GM21717 (cell line): Measurements from ENCODE around the gene IFT20.
"Not testable (repeated sequence)": the region's sequence is repeated elsewhere in the genome, so short reads cannot be mapped to it uniquely, and the experiment has no call there.

Experiments
- ATAC-seq: cut with Tn5 transposase; IDR thresholded peaks from one replicate; pipeline ENCODE4 v1.9.1; 2021; ENCODE audit warnings: mild to moderate bottlenecking, moderate library complexity; ENCODE audit not compliant: unreplicated experiment

IFT20 gene

DNA sequence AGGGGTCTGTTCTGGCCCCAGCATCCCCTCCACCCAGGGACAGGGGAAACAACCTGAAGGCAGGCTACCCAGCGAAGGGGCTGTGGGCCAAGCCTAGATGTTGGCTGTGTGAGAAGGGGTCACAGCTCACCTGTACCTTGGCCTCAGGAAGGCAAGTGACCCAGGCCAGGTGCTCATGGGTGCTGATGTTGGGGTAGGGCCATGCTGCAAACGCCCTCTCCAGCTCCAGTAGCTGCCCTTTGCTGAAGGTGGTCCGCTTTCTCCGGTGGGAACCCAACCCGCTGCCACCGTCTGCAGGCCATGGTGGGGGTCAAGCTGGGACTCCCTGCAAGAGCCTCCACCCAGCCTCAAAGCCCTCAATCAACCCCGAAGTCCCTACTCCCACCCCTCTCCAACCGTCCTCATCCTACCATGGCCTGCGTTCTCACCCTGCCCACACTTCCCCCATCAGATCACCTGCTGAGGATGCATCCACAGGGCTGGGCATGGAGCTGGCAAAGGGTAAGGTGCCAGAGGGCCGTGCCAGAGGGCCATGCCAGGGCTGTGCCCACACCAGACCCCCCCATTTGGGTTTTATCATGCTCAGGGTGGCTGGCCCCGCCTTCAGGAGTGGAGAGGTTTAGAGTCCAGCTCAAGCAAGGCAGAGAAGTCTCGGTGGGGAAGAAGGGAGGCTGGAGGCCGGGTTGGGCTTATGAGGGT is 29.5 kb upstream of the IFT20 start, which contains the start of gene SEBOX:
TSS of gene SEBOX (minus strand) at position 535 of the 699 bp plus-strand sequence. CDS start at position 487, 48 bp downstream.
- no peak for ATAC-seq

- no peak for ATAC-seq
Measured at GRCh38 chr17:28363776-28364650, 28.7 kb upstream of the IFT20 start.

DNA sequence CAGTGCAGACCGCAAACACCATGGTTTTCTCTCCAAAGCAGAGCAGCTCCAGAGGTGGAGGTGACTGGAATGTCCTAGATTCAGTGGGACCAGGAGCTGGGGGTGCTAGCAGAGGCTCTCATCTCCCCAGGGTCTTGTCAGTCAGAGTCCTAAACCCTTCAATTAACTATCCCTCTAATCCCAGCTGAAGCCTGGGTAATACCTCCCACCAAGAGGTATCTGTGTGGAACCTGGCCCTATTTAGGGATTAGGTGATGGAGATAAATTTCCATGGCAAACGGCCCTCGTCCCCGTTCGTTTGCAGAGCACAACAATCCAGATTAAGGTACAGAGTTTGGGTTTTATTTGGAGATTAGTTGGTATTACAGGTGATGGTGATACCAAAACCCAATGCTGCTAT is 27.9 kb upstream of the IFT20 start:
- ATAC-seq: no peak

DNA sequence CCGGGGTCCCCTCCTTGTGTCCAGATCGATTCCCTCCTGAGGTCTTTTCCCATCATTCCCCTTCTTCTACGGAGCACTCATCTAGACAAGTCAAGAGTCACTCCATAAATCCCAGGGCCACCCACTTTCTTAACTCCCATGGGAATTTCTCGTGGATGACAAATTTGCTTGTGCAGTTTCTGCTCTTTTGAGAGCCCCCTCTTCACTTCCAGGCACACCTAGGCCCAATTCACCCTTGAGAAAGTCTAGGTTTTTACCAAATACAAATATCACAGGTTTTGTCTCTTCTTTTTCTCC is 22.6 kb upstream of the IFT20 start:
- ATAC-seq: no peak

- ATAC-seq: peak; percentile 86
Measured at GRCh38 chr17:28357061-28357900, 22.0 kb upstream of the IFT20 start, which contains the start of gene POLDIP2. Gene POLDIP2, minus strand, starts transcription at chr17:28357527. Its CDS starts 79 bp downstream, at chr17:28357448.

DNA sequence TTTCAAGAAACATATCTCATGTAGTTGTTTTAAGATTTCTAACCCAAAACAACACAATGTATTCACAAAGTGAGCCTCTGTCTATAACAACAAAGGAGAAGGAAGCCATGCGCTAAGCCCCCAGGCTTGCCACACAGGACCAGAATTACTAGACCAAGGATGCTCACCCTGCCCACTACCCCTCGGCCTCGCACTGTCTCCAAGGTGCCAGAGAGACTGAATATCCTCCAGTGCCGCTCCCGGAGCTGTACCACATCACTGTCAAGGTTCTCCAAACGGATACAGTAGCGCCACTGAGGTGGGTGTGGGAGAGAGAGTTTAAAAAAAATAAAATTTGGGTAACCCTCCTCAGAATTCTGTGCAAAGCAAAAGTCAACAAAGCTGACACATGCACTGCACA is 15.0 kb upstream of the IFT20 start:
- ATAC-seq: no peak

DNA sequence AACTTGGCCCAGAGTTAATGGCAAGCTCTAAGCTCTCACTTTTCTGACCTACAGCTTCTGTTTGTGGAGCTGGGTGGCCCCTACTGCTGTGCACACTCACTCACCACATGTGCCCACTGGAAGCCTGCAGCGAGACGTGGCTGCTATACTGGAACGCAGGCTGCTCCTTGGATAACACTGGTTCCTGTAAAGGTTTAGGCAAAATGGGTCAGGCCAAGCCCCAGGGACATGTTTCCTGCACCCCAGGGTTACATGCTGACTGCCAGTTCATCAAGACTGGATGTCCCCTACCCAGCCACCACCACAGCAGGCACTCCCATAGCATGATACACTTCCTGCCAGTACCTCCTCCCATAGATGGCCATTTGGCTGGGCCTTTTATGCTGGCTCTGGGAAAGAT is 13.7 kb upstream of the IFT20 start:
- ATAC-seq: no peak

- no peak for ATAC-seq
Measured at GRCh38 chr17:28347261-28347891, 12.1 kb upstream of the IFT20 start.

GRCh38 chr17:28346746-28347246 is 11.5 kb upstream of the IFT20 start:
- ATAC-seq: no peak

GRCh38 chr17:28346199-28346580 is 10.9 kb upstream of the IFT20 start:
- ATAC-seq: no peak

DNA sequence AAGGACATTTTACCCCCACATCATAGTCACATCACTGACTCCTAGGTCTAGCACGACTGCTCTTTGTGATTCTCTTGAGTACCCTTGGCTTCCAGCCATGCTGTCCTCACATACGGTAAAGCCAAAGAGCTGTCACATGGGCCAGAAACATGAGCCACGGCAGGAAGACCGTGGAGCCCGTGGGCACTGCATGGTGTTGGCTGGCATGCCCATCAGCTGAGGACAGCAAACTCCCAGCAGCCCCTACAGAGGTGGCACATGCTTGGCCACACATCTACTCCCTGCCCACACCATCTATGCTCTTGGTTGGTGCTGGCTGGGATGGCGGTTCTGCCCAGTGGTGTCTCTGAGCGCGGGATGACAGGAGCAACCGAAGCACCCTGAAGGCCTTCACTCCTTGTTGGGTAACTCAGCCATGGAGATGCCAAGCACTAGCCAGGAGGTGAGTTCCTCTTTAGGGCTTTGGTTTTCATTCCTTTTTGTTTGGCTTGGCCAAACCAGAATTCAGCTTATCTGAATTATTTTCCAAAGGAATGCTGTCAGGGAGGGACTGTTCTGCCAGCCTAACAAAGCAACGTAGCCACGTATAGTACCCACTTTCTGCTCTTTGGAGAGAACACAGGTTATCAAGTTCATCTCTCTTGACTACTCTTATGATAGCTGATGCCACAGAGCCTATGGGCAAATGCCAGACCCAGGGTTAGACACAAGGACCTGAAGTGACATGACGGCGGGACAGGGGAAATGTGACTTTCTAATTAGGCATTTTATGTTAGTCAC is 10.3 kb upstream of the IFT20 start:
- no peak for ATAC-seq

DNA sequence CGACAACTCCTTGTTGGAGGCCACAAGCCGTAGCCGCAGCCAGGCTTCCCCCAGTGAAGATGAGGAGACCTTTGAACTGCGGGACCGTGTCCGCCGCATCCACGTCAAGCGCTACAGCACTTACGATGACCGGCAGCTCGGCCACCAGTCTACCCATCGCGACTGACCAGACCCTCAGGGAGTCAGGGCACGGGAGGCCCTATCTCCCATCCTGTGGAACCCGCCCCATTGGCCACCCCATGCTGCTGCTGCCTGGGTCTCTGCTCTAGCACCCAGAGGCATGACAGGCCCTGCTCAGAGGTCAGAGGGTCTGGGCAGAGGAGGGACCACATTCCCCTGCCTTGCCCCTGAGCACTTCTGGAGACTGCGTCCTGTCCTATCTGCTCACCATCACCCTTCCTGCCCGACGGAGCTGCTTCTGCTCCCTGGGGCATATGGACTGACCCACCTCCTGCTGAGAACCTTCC is 9.2 kb upstream of the IFT20 start:
- ATAC-seq: no peak

DNA sequence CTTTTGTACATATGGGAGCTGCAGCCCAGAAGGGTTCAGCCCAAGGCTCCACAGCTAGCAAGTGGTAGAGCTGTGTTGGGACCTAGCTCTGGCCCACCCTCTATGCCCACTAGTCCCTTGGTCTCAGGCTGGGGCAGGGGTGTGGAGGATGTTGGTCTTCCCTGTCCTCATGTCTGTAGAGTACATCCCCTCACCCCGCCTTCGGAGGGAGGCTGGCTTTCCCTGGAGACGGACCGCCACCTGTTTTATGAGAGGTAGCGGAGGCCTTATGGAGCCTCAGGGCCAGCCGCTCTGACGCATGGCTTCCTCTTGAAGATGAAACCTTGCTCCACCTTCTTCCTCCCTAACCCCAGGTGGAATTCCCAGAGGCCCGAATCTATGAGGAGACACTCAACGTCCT is 8.7 kb upstream of the IFT20 start:
- ATAC-seq: no peak

- no peak for ATAC-seq
Measured at GRCh38 chr17:28343491-28343932, 8.2 kb upstream of the IFT20 start.

GRCh38 chr17:28342313-28342712 is 7.0 kb upstream of the IFT20 start:
- no peak for ATAC-seq

GRCh38 chr17:28341516-28341915 is 6.2 kb upstream of the IFT20 start:
- ATAC-seq: no peak

DNA sequence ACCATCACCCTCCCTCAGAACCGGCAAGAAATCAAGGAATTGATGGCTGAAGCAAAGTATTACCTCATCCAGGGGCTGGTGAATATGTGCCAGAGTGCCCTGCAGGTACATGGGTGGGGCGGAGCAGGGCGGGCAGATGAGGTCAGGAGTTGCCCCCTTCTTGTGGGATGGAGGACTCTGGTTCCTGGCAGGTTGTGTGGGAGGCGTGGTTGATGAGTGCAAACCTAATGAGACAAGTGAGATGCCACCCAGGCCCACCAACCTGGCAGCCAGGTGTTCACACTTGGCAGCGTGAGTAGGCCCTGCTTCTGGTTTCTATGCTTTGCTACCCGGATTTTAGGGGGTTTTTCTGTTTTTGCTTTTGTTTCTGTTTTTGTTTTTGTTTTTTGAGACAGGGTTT is 5.1 kb upstream of the IFT20 start:
- no peak for ATAC-seq

- ATAC-seq: no peak
Measured at GRCh38 chr17:28339431-28339830, 4.2 kb upstream of the IFT20 start.

GRCh38 chr17:28338769-28339212 is 3.5 kb upstream of the IFT20 start:
- ATAC-seq: not testable (repeated sequence)
